Neural progenitor cell (in vitro differentiated cells): Measurements from ENCODE around the gene GPHN.

Source experiments
- EZH2 ChIP-seq: fragments of 200-600 bp; sonication (generic); IDR thresholded peaks from 2 replicates; pipeline ENCODE4 v1.6.1; 2017; ENCODE audit warnings: antibody characterized with exemption, mild to moderate bottlenecking, moderate library complexity
- EZH2phosphoT487 ChIP-seq: fragments of 200-600 bp; sonication (generic); IDR thresholded peaks from 2 replicates; pipeline ENCODE4 v1.6.1; 2017; ENCODE audit warnings: antibody characterized with exemption
- TF ChIP-seq, protein P1 (sequence below): fragments of 200-600 bp; sonication (generic); IDR thresholded peaks from 2 replicates; pipeline ENCODE4 v1.5.1; 2017; ENCODE audit warnings: antibody characterized with exemption, mild to moderate bottlenecking

DNA sequence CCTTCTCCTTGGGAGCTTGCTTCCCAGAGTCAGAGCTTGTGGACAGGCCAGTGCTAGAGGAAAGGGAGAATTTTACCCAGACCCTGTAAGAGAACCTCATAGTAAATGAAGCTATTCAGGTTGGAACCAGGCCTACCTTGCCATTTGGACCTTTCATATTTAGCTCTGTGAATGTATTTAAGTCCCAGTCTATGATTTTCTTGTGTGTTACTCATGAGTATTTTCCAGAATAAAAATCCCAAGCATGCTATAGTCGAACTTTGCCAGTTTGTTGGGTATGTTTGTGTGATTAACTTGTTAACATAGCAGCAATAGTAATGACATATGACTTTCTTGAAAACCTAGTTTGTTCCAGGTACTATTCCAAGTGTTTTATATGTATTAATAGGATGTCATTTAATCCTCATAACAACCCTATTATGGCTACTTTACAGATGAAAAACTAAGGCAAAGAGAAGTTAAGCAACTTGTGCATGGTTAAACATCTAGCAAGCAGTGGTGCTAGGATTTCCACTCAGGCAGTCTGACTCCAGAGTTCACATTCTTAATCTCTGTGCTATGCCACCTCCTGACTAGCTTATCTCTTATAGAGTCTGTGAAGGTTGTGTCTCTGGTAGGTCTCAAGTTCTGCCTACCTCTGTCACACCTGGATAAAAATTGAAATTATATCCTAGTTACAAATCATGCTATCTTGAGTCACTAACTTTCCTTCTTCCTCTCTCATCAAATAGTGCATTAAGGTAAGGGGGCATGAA lies 633.4 kb downstream of the GPHN start:
- TF ChIP-seq, protein P1, sequence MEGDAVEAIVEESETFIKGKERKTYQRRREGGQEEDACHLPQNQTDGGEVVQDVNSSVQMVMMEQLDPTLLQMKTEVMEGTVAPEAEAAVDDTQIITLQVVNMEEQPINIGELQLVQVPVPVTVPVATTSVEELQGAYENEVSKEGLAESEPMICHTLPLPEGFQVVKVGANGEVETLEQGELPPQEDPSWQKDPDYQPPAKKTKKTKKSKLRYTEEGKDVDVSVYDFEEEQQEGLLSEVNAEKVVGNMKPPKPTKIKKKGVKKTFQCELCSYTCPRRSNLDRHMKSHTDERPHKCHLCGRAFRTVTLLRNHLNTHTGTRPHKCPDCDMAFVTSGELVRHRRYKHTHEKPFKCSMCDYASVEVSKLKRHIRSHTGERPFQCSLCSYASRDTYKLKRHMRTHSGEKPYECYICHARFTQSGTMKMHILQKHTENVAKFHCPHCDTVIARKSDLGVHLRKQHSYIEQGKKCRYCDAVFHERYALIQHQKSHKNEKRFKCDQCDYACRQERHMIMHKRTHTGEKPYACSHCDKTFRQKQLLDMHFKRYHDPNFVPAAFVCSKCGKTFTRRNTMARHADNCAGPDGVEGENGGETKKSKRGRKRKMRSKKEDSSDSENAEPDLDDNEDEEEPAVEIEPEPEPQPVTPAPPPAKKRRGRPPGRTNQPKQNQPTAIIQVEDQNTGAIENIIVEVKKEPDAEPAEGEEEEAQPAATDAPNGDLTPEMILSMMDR: no peak
- TF ChIP-seq EZH2 (no peak), EZH2phosphoT487 (no peak)
